Right lobe of liver (tissue), 6 donors: ENCODE data around the gene DPYD. TPM values are rescaled to one million over a fixed set of nuclear protein-coding genes. Genes with fewer than 3 reads are reported as not detected.

Experiments
- ATAC-seq, 4 donors: fragments of 200-7000 bp; cut with Tn5 transposase; one replicate each; pipeline ENCODE4 v1.9.1; 2020; ENCODE audit warnings: mild to moderate bottlenecking in 4 of 4, moderate library complexity in 4 of 4
- DNase-seq, 3 donors: peaks; one replicate each; pipeline ENCODE4 v3.0.0-alpha.2; 2020
- H3K27ac ChIP-seq, 3 donors: fragments of 200-600 bp; one replicate each; pipeline ENCODE4 v1.8.0; 2022
- H3K27me3 ChIP-seq, 2 donors: fragments of 200-600 bp; one replicate each; pipeline ENCODE4 v1.8.0; 2022
- H3K36me3 ChIP-seq, 4 donors: fragments of 200-600 bp; sonication (generic) in 1 of 4; one replicate each; pipeline versions ENCODE4 v1.5.1 to v1.8.0; 2017 to 2022; ENCODE audit warnings: control low read depth in 1 of 4
- H3K4me1 ChIP-seq, 4 donors: fragments of 200-600 bp; sonication (generic) in 1 of 4; one replicate each; pipeline versions ENCODE4 v1.5.1 to v1.8.0; 2017 to 2022; ENCODE audit warnings: control low read depth in 1 of 4
- H3K4me3 ChIP-seq, 3 donors: fragments of 200-600 bp; one replicate each; pipeline ENCODE4 v1.8.0; 2022
- H3K9me3 ChIP-seq, 4 donors: fragments of 200-600 bp; sonication (generic) in 1 of 4; one replicate each; pipeline versions ENCODE4 v1.5.1 to v1.8.0; 2017 to 2022; ENCODE audit warnings: control low read depth in 1 of 4
- POLR2A ChIP-seq: fragments of 450-650 bp; IDR thresholded peaks from one replicate; pipeline ENCODE4 v1.6.1; 2017; ENCODE audit warnings: antibody characterized with exemption, mild to moderate bottlenecking
- WGBS: methylation state at CpG from one replicate; pipeline ENCODE4 v1.1.6; 2018; ENCODE audit warnings: low coverage, low lambda C conversion rate; ENCODE audit not compliant: insufficient coverage; ENCODE audit errors: missing lambda C conversion rate; 5-methylcytosine and 5-hydroxymethylcytosine counted together
- intact Hi-C, 2 donors: fragments of 100-400 bp; cut with DNase I; formaldehyde crosslinking; loops; one replicate each; pipeline versions ENCODE4 v1.11.2 to v1.14.1; 2022
- total RNA-seq, 6 experiments: library from RNA; depleted of rRNA in 2 of 6; stranded (reverse); fragments of >200 nt in 2 of 6; fragmentation: NEBNext Ultra II Directional in 3 of 6; extraction: Animal tissue kit (Norgen Biotek cat#: 25700) in 3 of 6; gene quantifications; one replicate each; pipeline versions ENCODE4 v1.1.0 to v1.2.4, GENCODE V29; 2016 to 2023
- TF ChIP-seq, protein P1 (sequence below), 4 donors: fragments of 200-600 bp in 3 of 4; fragments of 450-650 bp in 1 of 4; IDR thresholded peaks; one replicate each; pipeline versions ENCODE4 v1.5.1 to v1.8.0; 2016 to 2022; ENCODE audit warnings: antibody characterized with exemption in 4 of 4, mild to moderate bottlenecking in 2 of 4
- donor health status: DM: no; HTN: yes; CAD: no.
- donor health status: DM: no; HTN: no; CAD: no.
- donor health status: DM: no; HTN: no; CAD: no.
- donor health status: DM: no; HTN: yes; CAD: no.
- donor health status: DM: no; HTN: yes; CAD: no.

DPYD gene
- total RNA-seq, 6 experiments from 2014 or later, result 25.2 to 74.4 (median 40.0) TPM

DNA sequence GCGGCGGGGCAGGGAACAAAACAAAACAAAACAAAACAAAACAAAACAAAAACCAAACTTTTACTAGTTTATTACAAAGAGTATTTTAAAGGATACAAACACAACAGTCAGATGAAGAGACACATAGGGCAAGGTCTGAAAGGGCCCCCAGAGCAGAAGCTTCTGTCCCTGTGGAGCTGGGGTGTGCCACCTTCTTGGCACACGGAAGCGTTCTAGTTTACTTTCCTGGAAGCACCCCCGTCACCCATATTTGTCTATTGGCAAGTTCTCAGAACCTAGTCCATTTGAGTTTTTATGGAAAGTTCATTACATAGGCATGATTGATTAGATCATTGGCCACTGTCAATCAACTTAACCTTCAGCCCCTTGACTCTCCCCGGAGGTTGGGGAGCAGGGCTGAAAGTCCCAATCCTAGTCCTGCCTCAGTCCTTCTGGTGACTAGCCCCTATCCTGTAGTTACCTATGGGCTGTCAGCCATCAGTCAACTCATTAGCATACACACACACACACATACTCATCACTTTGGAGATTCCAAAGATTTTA lies 380.4 kb downstream of the DPYD start:
- no peaks in the 10 kb centered on the region for H3K27me3 ChIP-seq
- no peak overlapping the region for H3K27ac ChIP-seq
- H3K4me1 ChIP-seq, result peaks cover 0 to 9% (median 0%) of the 10 kb centered on the region in 4 donors
- DNase-seq (peak in 2 of 3 donors; percentile 17 to 49), ATAC-seq (peak; percentile 69 to 92 (median 89))
- TF ChIP-seq, protein P1, sequence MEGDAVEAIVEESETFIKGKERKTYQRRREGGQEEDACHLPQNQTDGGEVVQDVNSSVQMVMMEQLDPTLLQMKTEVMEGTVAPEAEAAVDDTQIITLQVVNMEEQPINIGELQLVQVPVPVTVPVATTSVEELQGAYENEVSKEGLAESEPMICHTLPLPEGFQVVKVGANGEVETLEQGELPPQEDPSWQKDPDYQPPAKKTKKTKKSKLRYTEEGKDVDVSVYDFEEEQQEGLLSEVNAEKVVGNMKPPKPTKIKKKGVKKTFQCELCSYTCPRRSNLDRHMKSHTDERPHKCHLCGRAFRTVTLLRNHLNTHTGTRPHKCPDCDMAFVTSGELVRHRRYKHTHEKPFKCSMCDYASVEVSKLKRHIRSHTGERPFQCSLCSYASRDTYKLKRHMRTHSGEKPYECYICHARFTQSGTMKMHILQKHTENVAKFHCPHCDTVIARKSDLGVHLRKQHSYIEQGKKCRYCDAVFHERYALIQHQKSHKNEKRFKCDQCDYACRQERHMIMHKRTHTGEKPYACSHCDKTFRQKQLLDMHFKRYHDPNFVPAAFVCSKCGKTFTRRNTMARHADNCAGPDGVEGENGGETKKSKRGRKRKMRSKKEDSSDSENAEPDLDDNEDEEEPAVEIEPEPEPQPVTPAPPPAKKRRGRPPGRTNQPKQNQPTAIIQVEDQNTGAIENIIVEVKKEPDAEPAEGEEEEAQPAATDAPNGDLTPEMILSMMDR (IDR thresholded peaks at IDR 0.05), result no peak
- no peak for TF ChIP-seq POLR2A
- H3K4me3 ChIP-seq, result no peak overlapping the region
- no peaks in the 10 kb centered on the region for H3K9me3 ChIP-seq
- intact Hi-C loops, result no loop called here
- H3K36me3 ChIP-seq, result no peaks in the 10 kb centered on the region
- 51% methylated on average over 6 of the region's 6 CpGs for WGBS

DNA sequence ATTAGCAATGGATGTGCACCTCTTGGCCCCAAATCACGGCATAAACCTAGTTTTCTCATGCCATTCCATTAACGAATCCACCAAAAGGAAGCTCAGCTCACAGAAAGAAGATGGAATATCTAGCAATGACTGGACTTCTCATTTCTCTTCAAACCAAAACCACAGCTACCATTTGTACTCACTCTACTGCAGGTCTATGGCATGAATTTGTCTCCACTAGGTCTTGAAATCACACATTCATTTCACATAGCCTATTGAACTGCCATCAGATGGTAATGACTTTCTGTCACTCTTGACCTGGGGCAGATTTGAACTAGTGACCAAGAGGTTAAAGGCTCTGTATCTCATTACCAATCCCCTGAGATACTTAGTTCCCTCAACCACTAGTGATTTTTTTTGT lies 382.7 kb downstream of the DPYD start:
- DNase-seq (no peak), ATAC-seq (no peak)
- no peaks in the 10 kb centered on the region for H3K9me3 ChIP-seq
- TF ChIP-seq, protein P1 (IDR thresholded peaks at IDR 0.05), result no peak
- no peak for TF ChIP-seq POLR2A
- no peak overlapping the region for H3K4me3 ChIP-seq
- H3K27me3 ChIP-seq, result no peaks in the 10 kb centered on the region
- intact Hi-C loops, result no loop called here
- peaks cover 0 to 9% (median 0%) of the 10 kb centered on the region in 4 donors for H3K4me1 ChIP-seq
- WGBS, result 95% methylated on average over 2 of the region's 2 CpGs
- H3K27ac ChIP-seq, result no peak overlapping the region
- H3K36me3 ChIP-seq, result no peaks in the 10 kb centered on the region

DNA sequence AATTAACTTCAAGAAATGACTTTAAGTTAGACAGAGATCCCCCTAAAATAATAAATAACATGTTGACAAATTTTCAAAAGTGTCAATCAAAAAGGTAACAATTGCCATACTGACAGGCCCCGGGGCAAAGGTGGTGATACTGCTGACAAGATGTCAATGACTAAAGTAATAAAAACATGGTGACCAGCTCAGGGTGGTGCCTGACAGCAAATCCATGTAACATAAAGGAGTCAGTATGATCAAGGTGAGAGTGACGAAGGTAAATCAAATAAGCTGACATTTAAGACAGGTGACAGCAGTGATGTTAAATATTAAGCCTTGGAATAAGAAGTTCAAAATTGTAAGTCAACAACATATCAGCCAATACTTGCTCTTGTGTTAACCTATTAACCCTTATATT lies 387.5 kb downstream of the DPYD start:
- intact Hi-C loops, result no loop called here
- H3K4me1 ChIP-seq, result no peaks in the 10 kb centered on the region
- no peaks in the 10 kb centered on the region for H3K9me3 ChIP-seq
- no peak overlapping the region for H3K27ac ChIP-seq
- no peak overlapping the region for H3K4me3 ChIP-seq
- TF ChIP-seq POLR2A, result no peak
- TF ChIP-seq, protein P1 (IDR thresholded peaks at IDR 0.05), result no peak
- no peak for ATAC-seq
- no peaks in the 10 kb centered on the region for H3K27me3 ChIP-seq
- no peak for DNase-seq
- no peaks in the 10 kb centered on the region for H3K36me3 ChIP-seq
- WGBS, result 96% methylated on average over 2 of the region's 2 CpGs

DNA sequence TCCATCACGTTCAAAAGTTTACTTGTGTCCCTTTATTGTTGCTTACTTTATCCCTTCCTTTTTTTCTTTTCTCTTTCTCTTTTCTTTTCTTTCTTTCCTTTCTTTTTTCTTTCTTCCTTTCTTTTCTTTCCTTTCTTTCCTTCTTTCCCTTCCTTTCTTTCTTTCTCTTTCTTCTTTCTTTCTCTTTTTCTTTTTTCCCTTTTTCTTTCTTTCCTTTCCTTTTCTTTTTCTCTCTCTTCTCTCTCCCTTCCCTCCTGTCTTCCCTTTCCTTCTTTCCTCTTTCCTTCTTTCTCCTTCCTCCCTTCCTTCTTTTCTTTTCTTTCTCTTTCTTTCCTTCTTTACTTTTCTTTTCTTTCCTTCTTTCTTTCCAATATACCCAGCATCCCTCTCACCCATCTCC lies 391.2 kb downstream of the DPYD start:
- 85% methylated on average over 1 of the region's 1 CpG for WGBS
- DNase-seq, result no peak
- Histone ChIP-seq H3K4me3 (no peak overlapping the region), H3K36me3 (no peaks in the 10 kb centered on the region), H3K4me1 (no peaks in the 10 kb centered on the region), H3K27me3 (no peaks in the 10 kb centered on the region), H3K27ac (no peak overlapping the region), H3K9me3 (no peaks in the 10 kb centered on the region)
- no peak for TF ChIP-seq POLR2A
- TF ChIP-seq, protein P1 (IDR thresholded peaks at IDR 0.05), result no peak
- intact Hi-C loops, result no loop called here
- ATAC-seq, result no peak

DNA sequence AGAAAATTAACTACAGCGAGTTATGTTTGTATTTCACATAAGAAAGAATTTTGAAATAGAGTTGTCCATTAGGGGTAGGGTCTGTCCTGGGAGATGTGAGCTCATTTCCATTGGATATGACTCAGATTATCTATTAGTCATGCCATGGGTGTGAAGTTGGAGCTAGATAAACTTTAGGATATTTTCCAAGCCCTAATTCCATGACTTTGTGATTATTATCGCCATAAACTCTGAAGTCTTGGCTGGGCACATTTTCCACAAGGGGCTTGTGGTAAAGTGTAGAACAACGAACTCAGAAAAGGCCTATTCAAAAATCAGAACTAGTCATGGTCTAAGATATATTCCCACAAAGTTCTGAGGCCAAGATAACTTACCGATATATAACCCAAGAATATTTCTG lies 396.6 kb downstream of the DPYD start:
- ATAC-seq (no peak), DNase-seq (no peak)
- TF ChIP-seq, protein P1 (IDR thresholded peaks at IDR 0.05), result no peak
- TF ChIP-seq POLR2A, result no peak
- no peaks in the 10 kb centered on the region for H3K4me1 ChIP-seq
- H3K9me3 ChIP-seq, result no peaks in the 10 kb centered on the region
- 96% methylated on average over 4 of the region's 4 CpGs for WGBS
- no peak overlapping the region for H3K27ac ChIP-seq
- H3K36me3 ChIP-seq, result no peaks in the 10 kb centered on the region
- no peaks in the 10 kb centered on the region for H3K27me3 ChIP-seq
- intact Hi-C loops, result no loop called here
- H3K4me3 ChIP-seq, result no peak overlapping the region
